Measurements from ENCODE around the gene DEFB123. TPM values are rescaled to one million over a fixed set of nuclear protein-coding genes. Genes with fewer than 3 reads are reported as not detected.

DEFB123 gene
- total RNA-seq, 1 donor from 2014 or later: not detected

DNA sequence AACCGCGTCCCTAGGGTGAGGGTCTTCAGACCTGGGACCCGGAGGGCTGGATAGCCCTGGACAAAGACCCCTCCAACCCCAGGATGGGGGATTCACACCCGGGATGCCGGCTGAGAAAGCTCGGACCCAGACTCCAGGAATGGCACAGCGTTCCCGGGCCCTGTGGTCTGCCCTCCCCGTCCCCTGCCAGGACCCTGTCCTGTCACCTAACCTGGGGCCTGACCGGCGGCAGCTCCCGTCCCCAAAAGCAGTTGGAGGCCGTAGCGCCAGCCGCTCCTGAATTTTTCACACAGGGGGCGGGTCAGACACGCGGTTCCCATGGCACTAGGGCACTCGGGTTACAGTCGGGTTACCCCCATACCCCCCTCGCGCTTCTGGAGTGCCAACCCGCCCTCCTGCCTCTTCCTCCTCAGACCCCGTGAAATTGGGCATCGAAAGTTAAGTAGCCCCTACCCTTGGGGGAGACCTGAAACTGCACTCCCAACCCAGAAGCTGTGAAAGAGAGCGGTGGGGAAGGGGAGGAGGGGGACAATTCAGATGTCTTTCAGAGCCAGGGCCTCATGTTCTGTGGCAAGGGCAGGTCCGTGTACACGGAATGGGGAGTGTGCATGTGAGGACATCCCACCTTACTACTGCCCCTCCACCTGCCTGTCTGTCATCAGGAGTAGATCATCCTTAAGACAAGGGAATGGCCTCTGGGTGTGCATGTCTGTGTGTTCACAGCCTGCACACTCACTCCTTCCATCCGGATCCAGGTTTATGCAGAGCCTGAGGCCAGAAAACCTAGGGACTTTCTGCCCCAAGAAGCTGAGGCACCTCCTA lies 35.3 kb downstream of the DEFB123 start:
- no peak for TF ChIP-seq CTCF (conservative IDR thresholded peaks at IDR 0.05)
- no peak overlapping the region for H3K4me3 Mint-ChIP-seq
- H3K9me3 Mint-ChIP-seq: peaks cover 25% of the 10 kb centered on the region
- DNase-seq (ENCODE audit: low read depth, low spot score): no peak
- no peaks in the 10 kb centered on the region for H3K4me1 Mint-ChIP-seq
- peaks cover 2% of the 10 kb centered on the region for H3K27me3 Mint-ChIP-seq (ENCODE audit: low read depth)
- H3K36me3 Mint-ChIP-seq (ENCODE audit: low read depth): peaks cover 8% of the 10 kb centered on the region
- H3K27ac Mint-ChIP-seq (ENCODE audit: unreplicated experiment): no peak overlapping the region

GRCh38 chr20:31476294-31476585 lies 35.8 kb downstream of the DEFB123 start:
- Mint-ChIP-seq H3K27me3 (ENCODE audit: low read depth) (peaks cover 2% of the 10 kb centered on the region), H3K36me3 (ENCODE audit: low read depth) (peaks cover 8% of the 10 kb centered on the region), H3K27ac (ENCODE audit: unreplicated experiment) (no peak overlapping the region), H3K4me3 (no peak overlapping the region), H3K9me3 (peaks cover 26% of the 10 kb centered on the region), H3K4me1 (no peaks in the 10 kb centered on the region)
- TF ChIP-seq CTCF (conservative IDR thresholded peaks at IDR 0.05): no peak
- no peak for DNase-seq (ENCODE audit: low read depth, low spot score)

- Mint-ChIP-seq H3K4me3 (no peak overlapping the region), H3K27ac (ENCODE audit: unreplicated experiment) (no peak overlapping the region), H3K36me3 (ENCODE audit: low read depth) (peaks cover 8% of the 10 kb centered on the region), H3K27me3 (ENCODE audit: low read depth) (peaks cover 2% of the 10 kb centered on the region), H3K9me3 (peaks cover 30% of the 10 kb centered on the region), H3K4me1 (no peaks in the 10 kb centered on the region)
- TF ChIP-seq CTCF (conservative IDR thresholded peaks at IDR 0.05): no peak
- no peak for DNase-seq (ENCODE audit: low read depth, low spot score)
Measured at GRCh38 chr20:31476643-31477215, 36.3 kb downstream of the DEFB123 start.

DNA sequence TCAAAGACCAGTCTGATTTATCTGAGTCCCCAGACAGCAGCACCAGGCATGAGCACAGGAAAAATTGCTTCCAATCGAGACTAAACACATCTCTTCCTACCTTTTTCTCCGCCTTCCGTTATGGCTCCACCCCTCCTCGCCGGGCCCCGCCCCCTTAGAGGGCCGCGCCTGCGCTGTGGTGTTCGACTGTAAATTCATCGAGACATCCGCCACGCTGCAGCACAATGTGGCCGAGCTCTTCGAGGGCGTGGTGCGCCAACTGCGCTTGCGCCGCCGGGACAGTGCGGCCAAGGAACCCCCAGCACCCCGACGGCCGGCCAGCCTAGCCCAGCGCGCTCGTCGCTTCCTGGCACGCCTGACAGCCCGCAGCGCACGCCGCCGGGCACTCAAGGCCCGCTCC lies 43.6 kb downstream of the DEFB123 start:
- no peaks in the 10 kb centered on the region for H3K36me3 Mint-ChIP-seq (ENCODE audit: low read depth)
- no peak overlapping the region for H3K4me3 Mint-ChIP-seq
- peaks cover 25% of the 10 kb centered on the region for H3K27me3 Mint-ChIP-seq (ENCODE audit: low read depth)
- no peak for TF ChIP-seq CTCF (conservative IDR thresholded peaks at IDR 0.05)
- peaks cover 17% of the 10 kb centered on the region for H3K9me3 Mint-ChIP-seq
- no peak for DNase-seq (ENCODE audit: low read depth, low spot score)
- H3K27ac Mint-ChIP-seq (ENCODE audit: unreplicated experiment): no peak overlapping the region
- no peaks in the 10 kb centered on the region for H3K4me1 Mint-ChIP-seq

GRCh38 chr20:31485450-31486339 lies 45.3 kb downstream of the DEFB123 start:
- Mint-ChIP-seq H3K27me3 (ENCODE audit: low read depth) (peaks cover 30% of the 10 kb centered on the region), H3K9me3 (peaks cover 14% of the 10 kb centered on the region), H3K27ac (ENCODE audit: unreplicated experiment) (no peak overlapping the region), H3K36me3 (ENCODE audit: low read depth) (no peaks in the 10 kb centered on the region), H3K4me1 (no peaks in the 10 kb centered on the region), H3K4me3 (no peak overlapping the region)
- DNase-seq (ENCODE audit: low read depth, low spot score): no peak
- no peak for TF ChIP-seq CTCF (conservative IDR thresholded peaks at IDR 0.05)

Data from neural crest cell (in vitro differentiated cells).